ENCODE measurements around the gene KLHL29.

Gene KLHL29

DNA sequence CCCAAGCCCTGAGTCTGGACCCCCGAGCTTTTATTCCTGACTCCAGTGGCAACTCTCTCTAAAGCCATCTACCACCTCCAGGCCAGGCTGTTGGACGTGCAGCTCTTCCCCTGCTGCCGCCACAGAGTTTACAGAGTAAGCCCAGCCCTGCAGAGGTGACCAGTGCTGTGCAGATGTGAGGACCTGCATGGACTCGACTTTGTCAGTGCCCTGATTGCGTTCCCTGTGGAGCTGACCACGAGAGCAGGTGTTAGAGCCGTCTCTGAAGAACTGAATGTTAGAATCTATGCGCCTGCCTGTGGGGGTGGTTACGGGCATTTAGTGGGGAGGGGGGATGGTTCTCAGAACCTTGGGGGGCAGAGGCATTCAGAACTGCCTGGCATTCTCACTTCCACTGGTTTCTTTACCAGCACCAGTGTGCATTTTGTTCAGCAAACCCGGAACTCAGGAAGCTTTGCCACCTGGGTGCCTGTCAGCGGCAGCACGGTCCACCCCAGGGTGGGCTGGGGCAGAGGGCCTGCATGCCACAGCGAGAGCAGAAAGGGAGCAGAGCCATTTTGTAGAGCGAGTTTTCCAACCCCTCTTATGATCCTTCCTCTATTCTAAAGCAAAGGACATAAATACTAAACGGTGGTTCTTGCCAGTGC lies 137.9 kb downstream of the KLHL29 start:
- H3K79me2 ChIP-seq (ENCODE audit: low read length) = no peaks in the 10 kb centered on the region
- H2AFZ ChIP-seq (ENCODE audit: low read length) = no peak overlapping the region
- no peaks in the 10 kb centered on the region for H3K4me1 ChIP-seq (ENCODE audit: low read length)
- no peaks in the 10 kb centered on the region for H3K36me3 ChIP-seq (replicated peaks; ENCODE audit: insufficient read depth, low read length)
- H3K27me3 ChIP-seq (replicated peaks; ENCODE audit: insufficient read depth, low read length) = no peaks in the 10 kb centered on the region
- no peaks in the 10 kb centered on the region for H3K9me3 ChIP-seq (replicated peaks; ENCODE audit: insufficient read depth, low read length)
- H4K20me1 ChIP-seq (ENCODE audit: insufficient read depth, low read length) = no peaks in the 10 kb centered on the region
- no peak overlapping the region for H3K4me3 ChIP-seq (ENCODE audit: low read length)
- no peaks in the 10 kb centered on the region for H3K9me2 ChIP-seq (replicated peaks; ENCODE audit: insufficient read depth, low read length)
- TF ChIP-seq, protein P1, sequence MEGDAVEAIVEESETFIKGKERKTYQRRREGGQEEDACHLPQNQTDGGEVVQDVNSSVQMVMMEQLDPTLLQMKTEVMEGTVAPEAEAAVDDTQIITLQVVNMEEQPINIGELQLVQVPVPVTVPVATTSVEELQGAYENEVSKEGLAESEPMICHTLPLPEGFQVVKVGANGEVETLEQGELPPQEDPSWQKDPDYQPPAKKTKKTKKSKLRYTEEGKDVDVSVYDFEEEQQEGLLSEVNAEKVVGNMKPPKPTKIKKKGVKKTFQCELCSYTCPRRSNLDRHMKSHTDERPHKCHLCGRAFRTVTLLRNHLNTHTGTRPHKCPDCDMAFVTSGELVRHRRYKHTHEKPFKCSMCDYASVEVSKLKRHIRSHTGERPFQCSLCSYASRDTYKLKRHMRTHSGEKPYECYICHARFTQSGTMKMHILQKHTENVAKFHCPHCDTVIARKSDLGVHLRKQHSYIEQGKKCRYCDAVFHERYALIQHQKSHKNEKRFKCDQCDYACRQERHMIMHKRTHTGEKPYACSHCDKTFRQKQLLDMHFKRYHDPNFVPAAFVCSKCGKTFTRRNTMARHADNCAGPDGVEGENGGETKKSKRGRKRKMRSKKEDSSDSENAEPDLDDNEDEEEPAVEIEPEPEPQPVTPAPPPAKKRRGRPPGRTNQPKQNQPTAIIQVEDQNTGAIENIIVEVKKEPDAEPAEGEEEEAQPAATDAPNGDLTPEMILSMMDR (IDR thresholded peaks at IDR 0.05; ENCODE audit: low read length) = no peak
- no peak for TF ChIP-seq EZH2 (optimal IDR thresholded peaks at IDR 0.05; ENCODE audit: low read depth, low read length)
- no peak for TF ChIP-seq EZH2phosphoT487 (IDR thresholded peaks at IDR 0.05; ENCODE audit: low read length)
- H3K9ac ChIP-seq (ENCODE audit: low read length) = no peak overlapping the region
- DNase-seq = no peak
- no peak overlapping the region for H3K27ac ChIP-seq (ENCODE audit: low read length)
- H3F3A ChIP-seq (ENCODE audit: insufficient read depth, low read length) = no peaks in the 10 kb centered on the region
- no peak overlapping the region for H3K4me2 ChIP-seq (ENCODE audit: low read depth, low read length)

DNA sequence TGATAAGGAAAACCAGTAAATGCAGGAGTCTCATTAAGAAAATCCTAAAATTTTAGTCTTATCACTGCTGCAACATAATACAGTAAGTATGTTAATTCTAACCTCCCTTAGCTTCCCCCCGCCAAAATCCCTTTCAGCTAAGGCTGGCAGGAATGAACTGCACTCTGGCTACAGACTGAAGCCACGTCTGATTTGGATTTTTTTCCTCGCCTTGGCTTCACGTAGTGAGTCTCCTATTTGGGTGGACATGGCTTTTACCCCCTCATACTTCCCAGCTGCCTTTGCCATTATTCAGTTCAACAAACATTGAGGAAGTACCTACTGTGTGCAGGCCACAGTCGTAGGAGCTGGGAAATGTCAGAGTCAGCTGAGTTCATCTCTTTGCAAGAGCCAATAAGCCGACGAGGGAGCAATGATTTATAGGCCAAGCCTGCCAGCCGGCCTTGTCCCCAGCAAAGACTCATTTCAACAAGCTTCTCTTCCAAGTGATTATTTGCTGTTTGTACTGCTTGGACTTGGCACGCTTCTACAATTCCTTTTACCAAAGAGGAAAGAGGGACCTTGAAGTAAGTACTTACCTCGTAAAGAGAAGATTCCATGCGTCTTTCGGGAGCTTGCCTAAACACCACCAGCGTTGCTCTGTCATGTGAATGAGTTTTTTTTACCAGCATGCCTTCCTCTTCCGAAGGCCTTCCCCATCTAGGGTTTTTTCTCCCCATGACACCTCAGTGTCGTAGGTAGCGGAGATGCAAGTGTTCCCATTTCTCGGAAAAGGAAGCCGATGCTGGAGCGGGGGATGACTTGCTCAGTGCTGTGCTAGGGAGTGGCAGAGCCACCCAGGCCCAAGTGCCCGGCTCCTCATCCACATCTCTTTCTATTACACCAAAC lies 138.6 kb downstream of the KLHL29 start:
- H2AFZ ChIP-seq (ENCODE audit: low read length) = no peak overlapping the region

DNA sequence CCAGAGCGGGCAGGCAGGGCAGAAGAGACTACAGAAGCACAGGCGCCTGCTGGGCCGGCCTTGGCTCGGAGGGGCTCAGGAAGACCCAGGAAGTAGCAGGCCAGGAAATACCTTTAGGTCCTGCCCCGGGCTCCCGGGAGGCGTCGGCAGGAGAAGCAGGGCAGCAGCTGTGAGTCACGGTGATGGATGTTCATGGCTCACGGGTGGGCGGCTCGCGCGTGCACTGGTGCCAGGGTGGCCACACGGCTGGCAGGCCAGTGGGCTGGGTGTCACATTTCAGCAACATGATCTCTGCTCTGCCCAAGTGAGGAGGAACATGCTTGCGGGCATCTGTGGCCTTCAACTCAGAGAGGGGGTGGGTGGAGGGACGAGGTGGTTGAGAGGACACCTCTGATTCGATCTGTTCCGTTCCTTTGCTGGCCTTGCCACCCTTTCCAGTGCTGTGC lies 139.3 kb downstream of the KLHL29 start:
- Histone ChIP-seq H2AFZ (ENCODE audit: low read length) (no peak overlapping the region), H3K27ac (ENCODE audit: low read length) (no peak overlapping the region), H3K9me2 (replicated peaks; ENCODE audit: insufficient read depth, low read length) (no peaks in the 10 kb centered on the region), H4K20me1 (ENCODE audit: insufficient read depth, low read length) (no peaks in the 10 kb centered on the region), H3K79me2 (ENCODE audit: low read length) (no peaks in the 10 kb centered on the region), H3K9ac (ENCODE audit: low read length) (no peak overlapping the region), H3F3A (ENCODE audit: insufficient read depth, low read length) (no peaks in the 10 kb centered on the region), H3K9me3 (replicated peaks; ENCODE audit: insufficient read depth, low read length) (no peaks in the 10 kb centered on the region), H3K4me1 (ENCODE audit: low read length) (no peaks in the 10 kb centered on the region), H3K4me3 (ENCODE audit: low read length) (no peak overlapping the region), H3K4me2 (ENCODE audit: low read depth, low read length) (no peak overlapping the region), H3K36me3 (replicated peaks; ENCODE audit: insufficient read depth, low read length) (no peaks in the 10 kb centered on the region), H3K27me3 (replicated peaks; ENCODE audit: insufficient read depth, low read length) (no peaks in the 10 kb centered on the region)
- TF ChIP-seq EZH2phosphoT487 (IDR thresholded peaks at IDR 0.05; ENCODE audit: low read length) = no peak
- TF ChIP-seq, protein P1 (IDR thresholded peaks at IDR 0.05; ENCODE audit: low read length) = no peak
- TF ChIP-seq EZH2 (optimal IDR thresholded peaks at IDR 0.05; ENCODE audit: low read depth, low read length) = no peak
- no peak for DNase-seq

More for the DNA sequence above, 138.6 kb downstream of the KLHL29 start:
- H3K27me3 ChIP-seq (replicated peaks; ENCODE audit: insufficient read depth, low read length) = no peaks in the 10 kb centered on the region
- no peaks in the 10 kb centered on the region for H3K9me3 ChIP-seq (replicated peaks; ENCODE audit: insufficient read depth, low read length)
- no peak overlapping the region for H3K4me3 ChIP-seq (ENCODE audit: low read length)
- no peaks in the 10 kb centered on the region for H3K9me2 ChIP-seq (replicated peaks; ENCODE audit: insufficient read depth, low read length)
- DNase-seq = no peak
- no peak overlapping the region for H3K9ac ChIP-seq (ENCODE audit: low read length)
- H3F3A ChIP-seq (ENCODE audit: insufficient read depth, low read length) = no peaks in the 10 kb centered on the region
- H3K36me3 ChIP-seq (replicated peaks; ENCODE audit: insufficient read depth, low read length) = no peaks in the 10 kb centered on the region
- no peaks in the 10 kb centered on the region for H3K79me2 ChIP-seq (ENCODE audit: low read length)
- TF ChIP-seq EZH2 (optimal IDR thresholded peaks at IDR 0.05; ENCODE audit: low read depth, low read length) (no peak), EZH2phosphoT487 (IDR thresholded peaks at IDR 0.05; ENCODE audit: low read length) (no peak)
- TF ChIP-seq, protein P1 (IDR thresholded peaks at IDR 0.05; ENCODE audit: low read length) = no peak
- no peak overlapping the region for H3K27ac ChIP-seq (ENCODE audit: low read length)
- no peaks in the 10 kb centered on the region for H4K20me1 ChIP-seq (ENCODE audit: insufficient read depth, low read length)
- H3K4me2 ChIP-seq (ENCODE audit: low read depth, low read length) = no peak overlapping the region
- no peaks in the 10 kb centered on the region for H3K4me1 ChIP-seq (ENCODE audit: low read length)
